Tibial artery (tissue), 4 donors: ENCODE data around the gene DGKI.

Experiments used
- DNase-seq, 2 donors: peaks; one replicate each; pipeline ENCODE4 v3.0.0-alpha.2; 2019
- H3K27ac ChIP-seq, 2 donors: fragments of 200-600 bp; sonication (generic) in 1 of 2; 1 replicate in 1 of 2; 2 replicates in 1 of 2; pipeline ENCODE4 v1.5.1; 2018 to 2019; ENCODE audit warnings: mild to moderate bottlenecking in 1 of 2
- H3K27me3 ChIP-seq, 2 donors: fragments of 200-600 bp; sonication (generic) in 1 of 2; one replicate each; pipeline versions ENCODE4 v1.5.1 to v1.6.0; 2016 to 2019
- H3K36me3 ChIP-seq, 3 donors: fragments of 200-600 bp; sonication (generic) in 2 of 3; one replicate each; pipeline ENCODE4 v1.5.1; 2016 to 2019; ENCODE audit warnings: mild to moderate bottlenecking in 2 of 3
- H3K4me1 ChIP-seq, 4 donors: fragments of 200-600 bp; sonication (generic) in 2 of 4; 1 replicate in 3 of 4; 2 replicates in 1 of 4; pipeline ENCODE4 v1.5.1; 2016 to 2019
- H3K4me3 ChIP-seq, 2 donors: fragments of 200-600 bp; sonication (generic) in 1 of 2; 1 replicate in 1 of 2; 2 replicates in 1 of 2; pipeline ENCODE4 v1.5.1; 2018 to 2019; ENCODE audit warnings: mild to moderate bottlenecking in 2 of 2
- H3K9me3 ChIP-seq, 3 donors: fragments of 200-600 bp; sonication (generic) in 1 of 3; one replicate each; pipeline ENCODE4 v1.5.1; 2016 to 2019
- intact Hi-C: fragments of 100-400 bp; cut with DNase I; formaldehyde crosslinking; loops from one replicate; pipeline ENCODE4 v1.15.0; 2023; ENCODE audit warnings: low total_unique reads
- TF ChIP-seq, protein P1 (sequence below), 2 experiments: fragments of 200-600 bp in 1 of 2; fragments of 450-650 bp in 1 of 2; IDR thresholded peaks; one replicate each; pipeline ENCODE4 v1.5.1; 2017 to 2019; ENCODE audit warnings: antibody characterized with exemption in 2 of 2, mild to moderate bottlenecking in 1 of 2, moderate library complexity in 1 of 2

The DGKI gene

DNA sequence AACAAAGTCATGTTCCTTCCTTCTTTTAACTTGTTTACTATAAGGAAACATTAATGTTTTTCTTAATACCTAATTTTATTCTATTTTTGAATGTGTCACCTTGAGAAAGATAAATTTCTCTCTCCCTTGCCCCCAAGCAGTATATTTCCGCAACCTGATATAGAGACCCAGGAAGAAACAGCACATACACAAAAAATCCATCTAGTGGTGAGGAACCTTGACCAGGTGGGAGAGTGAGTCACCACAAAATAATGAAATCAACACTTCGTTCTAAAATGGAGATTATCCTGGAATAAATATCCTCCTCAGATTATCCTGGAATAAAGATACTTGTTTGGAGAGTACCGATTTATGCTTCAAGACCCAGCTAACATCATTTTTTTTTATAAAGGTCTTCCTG is 270.3 kb downstream of the DGKI start:
- intact Hi-C loops, result no loop called here

DNA sequence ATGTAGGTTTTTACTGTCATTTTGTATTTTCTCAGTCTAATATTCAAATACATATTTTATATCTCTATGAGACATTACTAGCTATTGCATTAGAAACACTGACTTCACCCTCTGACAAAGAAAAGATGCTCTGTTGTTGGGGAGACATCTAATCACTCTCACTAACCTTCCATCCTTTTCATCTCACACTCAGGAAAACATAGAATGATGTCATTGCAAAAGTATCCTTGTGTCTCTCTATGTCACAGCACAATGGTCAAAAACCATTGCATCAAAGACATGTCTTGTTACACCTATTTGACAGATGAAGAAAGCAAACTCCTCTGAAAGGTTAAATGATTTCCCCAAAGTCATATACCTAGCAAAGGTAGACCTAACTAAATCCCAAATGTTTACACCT is 272.0 kb downstream of the DGKI start:
- no peaks in the 10 kb centered on the region for H3K9me3 ChIP-seq

More for the DNA sequence above, 270.3 kb downstream of the DGKI start:
- no peaks in the 10 kb centered on the region for H3K36me3 ChIP-seq
- no peak for DNase-seq
- TF ChIP-seq, protein P1, sequence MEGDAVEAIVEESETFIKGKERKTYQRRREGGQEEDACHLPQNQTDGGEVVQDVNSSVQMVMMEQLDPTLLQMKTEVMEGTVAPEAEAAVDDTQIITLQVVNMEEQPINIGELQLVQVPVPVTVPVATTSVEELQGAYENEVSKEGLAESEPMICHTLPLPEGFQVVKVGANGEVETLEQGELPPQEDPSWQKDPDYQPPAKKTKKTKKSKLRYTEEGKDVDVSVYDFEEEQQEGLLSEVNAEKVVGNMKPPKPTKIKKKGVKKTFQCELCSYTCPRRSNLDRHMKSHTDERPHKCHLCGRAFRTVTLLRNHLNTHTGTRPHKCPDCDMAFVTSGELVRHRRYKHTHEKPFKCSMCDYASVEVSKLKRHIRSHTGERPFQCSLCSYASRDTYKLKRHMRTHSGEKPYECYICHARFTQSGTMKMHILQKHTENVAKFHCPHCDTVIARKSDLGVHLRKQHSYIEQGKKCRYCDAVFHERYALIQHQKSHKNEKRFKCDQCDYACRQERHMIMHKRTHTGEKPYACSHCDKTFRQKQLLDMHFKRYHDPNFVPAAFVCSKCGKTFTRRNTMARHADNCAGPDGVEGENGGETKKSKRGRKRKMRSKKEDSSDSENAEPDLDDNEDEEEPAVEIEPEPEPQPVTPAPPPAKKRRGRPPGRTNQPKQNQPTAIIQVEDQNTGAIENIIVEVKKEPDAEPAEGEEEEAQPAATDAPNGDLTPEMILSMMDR (IDR thresholded peaks at IDR 0.05), result no peak
- H3K4me1 ChIP-seq, result peaks cover 0 to 12% (median 0%) of the 10 kb centered on the region in 4 donors
- no peak overlapping the region for H3K27ac ChIP-seq
- H3K9me3 ChIP-seq, result no peaks in the 10 kb centered on the region
- H3K4me3 ChIP-seq, result no peak overlapping the region
- H3K27me3 ChIP-seq, result no peaks in the 10 kb centered on the region

DNA sequence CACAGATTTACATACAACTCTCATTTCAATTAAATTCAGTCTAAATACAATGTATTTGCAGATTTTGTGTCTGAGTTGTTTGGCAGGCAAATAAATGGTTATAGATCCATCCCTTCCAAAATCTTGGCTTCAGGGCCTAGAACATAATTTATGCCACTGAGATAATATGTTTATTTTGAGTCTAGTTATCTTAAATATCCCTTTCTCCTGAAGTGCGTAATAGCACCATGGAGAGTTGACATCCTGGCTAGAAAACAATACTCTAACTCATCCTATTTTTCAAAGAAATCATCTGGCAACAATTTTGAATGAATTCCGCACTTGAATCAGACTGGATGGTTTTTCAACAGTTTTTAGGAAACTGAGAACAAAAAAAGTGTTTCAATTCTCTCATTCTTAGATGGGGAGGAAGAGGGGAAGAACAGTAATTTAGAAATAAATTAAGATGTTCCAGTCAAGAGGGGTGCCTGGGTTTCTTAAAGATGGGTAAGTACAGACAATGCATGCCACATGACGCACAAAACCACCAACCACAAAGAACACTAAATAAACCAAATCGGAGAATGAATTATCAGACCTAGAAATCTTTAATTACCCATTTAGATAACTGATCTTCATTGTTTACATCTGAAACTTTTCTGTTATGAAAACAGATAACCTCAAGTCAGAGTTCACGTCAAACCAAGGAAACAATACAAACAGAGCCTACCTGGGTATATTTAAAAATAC is 274.6 kb downstream of the DGKI start:
- H3K27me3 ChIP-seq, result no peaks in the 10 kb centered on the region
- no peaks in the 10 kb centered on the region for H3K9me3 ChIP-seq
- no peak overlapping the region for H3K27ac ChIP-seq
- intact Hi-C loops, result no loop called here
- TF ChIP-seq, protein P1 (IDR thresholded peaks at IDR 0.05), result no peak
- no peaks in the 10 kb centered on the region for H3K4me1 ChIP-seq
- no peak for DNase-seq
- no peaks in the 10 kb centered on the region for H3K36me3 ChIP-seq
- no peak overlapping the region for H3K4me3 ChIP-seq

More for the DNA sequence above, 272.0 kb downstream of the DGKI start:
- no peak overlapping the region for H3K27ac ChIP-seq
- H3K27me3 ChIP-seq, result no peaks in the 10 kb centered on the region
- no peaks in the 10 kb centered on the region for H3K36me3 ChIP-seq
- peaks cover 0 to 4% (median 0%) of the 10 kb centered on the region in 4 donors for H3K4me1 ChIP-seq
- intact Hi-C loops, result no loop called here
- TF ChIP-seq, protein P1 (IDR thresholded peaks at IDR 0.05), result no peak
- DNase-seq, result no peak
- no peak overlapping the region for H3K4me3 ChIP-seq

DNA sequence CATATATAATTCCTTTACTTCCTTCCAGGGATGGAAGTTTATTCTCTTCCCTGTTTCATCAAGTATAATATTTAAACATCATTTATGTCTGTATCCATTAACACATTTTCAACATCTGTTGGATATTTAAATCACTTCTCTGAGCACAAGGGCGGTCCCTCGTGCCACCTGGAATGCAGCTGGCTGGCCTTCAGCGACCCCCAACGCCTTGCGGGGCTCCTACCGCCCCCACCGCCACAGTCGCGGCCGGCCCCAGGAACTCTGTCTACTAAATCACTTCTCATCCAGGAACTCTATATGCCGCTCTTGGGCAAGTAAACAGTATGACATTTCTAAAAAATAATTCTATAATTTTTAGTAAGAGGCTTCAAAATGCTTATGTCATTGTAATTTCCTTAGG is 282.1 kb downstream of the DGKI start:
- DNase-seq, result no peak
- Histone ChIP-seq H3K27me3 (no peaks in the 10 kb centered on the region), H3K4me1 (no peaks in the 10 kb centered on the region), H3K36me3 (no peaks in the 10 kb centered on the region), H3K9me3 (no peaks in the 10 kb centered on the region), H3K4me3 (no peak overlapping the region), H3K27ac (no peak overlapping the region)
- TF ChIP-seq, protein P1 (IDR thresholded peaks at IDR 0.05), result no peak
- intact Hi-C loops, result no loop called here

DNA sequence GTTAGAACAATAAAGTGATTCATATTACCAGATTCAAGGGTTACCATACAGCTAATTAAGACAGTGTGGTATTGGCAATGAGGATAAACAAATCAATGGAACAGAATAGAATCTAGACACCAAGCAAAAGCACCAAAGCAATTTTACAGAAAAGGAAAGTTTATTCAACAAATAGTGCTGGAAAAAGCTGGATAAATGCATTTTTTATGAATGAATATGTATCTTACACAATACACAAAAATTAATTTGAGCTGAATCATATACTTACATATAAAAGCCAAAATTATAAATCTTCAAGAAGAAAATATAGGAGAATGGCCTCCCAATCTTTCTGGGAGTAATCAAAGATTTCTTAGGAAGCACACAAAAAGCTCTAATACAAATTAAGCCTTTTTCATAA is 282.8 kb downstream of the DGKI start:
- no peaks in the 10 kb centered on the region for H3K9me3 ChIP-seq
- no peaks in the 10 kb centered on the region for H3K4me1 ChIP-seq
- no peak overlapping the region for H3K27ac ChIP-seq
- H3K4me3 ChIP-seq, result no peak overlapping the region
- TF ChIP-seq, protein P1 (IDR thresholded peaks at IDR 0.05), result no peak
- H3K27me3 ChIP-seq, result no peaks in the 10 kb centered on the region
- no peak for DNase-seq
- intact Hi-C loops, result no loop called here
- no peaks in the 10 kb centered on the region for H3K36me3 ChIP-seq
